ENCODE results near the gene NGEF. TPM values are rescaled to one million over a fixed set of nuclear protein-coding genes. Genes with fewer than 3 reads are reported as not detected.

Gene NGEF
- total RNA-seq, 1 experiment from 2014 or later, result 1.9 TPM

- DNase-seq, result no peak
- H3K4me2 ChIP-seq (ENCODE audit: insufficient read depth, insufficient read length, low read length), result no peak overlapping the region
- no peak overlapping the region for H3K27ac Mint-ChIP-seq
- H3K14ac ChIP-seq (ENCODE audit: insufficient read depth, low read length), result no peak overlapping the region
- H2BK15ac ChIP-seq (ENCODE audit: low read depth, low read length), result no peak overlapping the region
- no peak overlapping the region for H2BK120ac ChIP-seq (ENCODE audit: low read depth, low read length, poor library complexity, severe bottlenecking)
- H3K4me3 Mint-ChIP-seq, result no peak overlapping the region
- H3K4ac ChIP-seq (ENCODE audit: low read depth, low read length), result no peak overlapping the region
- no peak overlapping the region for H4K5ac ChIP-seq (ENCODE audit: insufficient read length, low read depth, low read length)
- 0 out of 4 replicates have a peak, but pooled peaks cover 0 to under 1% of the 10 kb centered on the region in 2 experiments for H3K4me1 Mint-ChIP-seq
- no peaks in the 10 kb centered on the region for H3K79me1 ChIP-seq (ENCODE audit: insufficient read depth, low read depth, low read length, poor library complexity, severe bottlenecking)
- H3K56ac ChIP-seq (ENCODE audit: insufficient read length, low read depth, low read length), result no peak overlapping the region
- H2BK20ac ChIP-seq (ENCODE audit: low read depth, low read length, poor library complexity, severe bottlenecking), result no peak overlapping the region
- no peak overlapping the region for H4K8ac ChIP-seq (replicated peaks; ENCODE audit: insufficient read length, low read depth, low read length)
- H3K27ac ChIP-seq (ENCODE audit: insufficient read length, low read depth, low read length), result no peak overlapping the region
- H3K23me2 ChIP-seq (ENCODE audit: insufficient read length, low read depth, low read length, poor library complexity, severe bottlenecking), result no peaks in the 10 kb centered on the region
- TF ChIP-seq, protein P1, sequence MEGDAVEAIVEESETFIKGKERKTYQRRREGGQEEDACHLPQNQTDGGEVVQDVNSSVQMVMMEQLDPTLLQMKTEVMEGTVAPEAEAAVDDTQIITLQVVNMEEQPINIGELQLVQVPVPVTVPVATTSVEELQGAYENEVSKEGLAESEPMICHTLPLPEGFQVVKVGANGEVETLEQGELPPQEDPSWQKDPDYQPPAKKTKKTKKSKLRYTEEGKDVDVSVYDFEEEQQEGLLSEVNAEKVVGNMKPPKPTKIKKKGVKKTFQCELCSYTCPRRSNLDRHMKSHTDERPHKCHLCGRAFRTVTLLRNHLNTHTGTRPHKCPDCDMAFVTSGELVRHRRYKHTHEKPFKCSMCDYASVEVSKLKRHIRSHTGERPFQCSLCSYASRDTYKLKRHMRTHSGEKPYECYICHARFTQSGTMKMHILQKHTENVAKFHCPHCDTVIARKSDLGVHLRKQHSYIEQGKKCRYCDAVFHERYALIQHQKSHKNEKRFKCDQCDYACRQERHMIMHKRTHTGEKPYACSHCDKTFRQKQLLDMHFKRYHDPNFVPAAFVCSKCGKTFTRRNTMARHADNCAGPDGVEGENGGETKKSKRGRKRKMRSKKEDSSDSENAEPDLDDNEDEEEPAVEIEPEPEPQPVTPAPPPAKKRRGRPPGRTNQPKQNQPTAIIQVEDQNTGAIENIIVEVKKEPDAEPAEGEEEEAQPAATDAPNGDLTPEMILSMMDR (conservative IDR thresholded peaks at IDR 0.05), result no peak
- no peak overlapping the region for H3K23ac ChIP-seq (ENCODE audit: insufficient read length, low read depth, low read length)
- no peak overlapping the region for H3T11ph ChIP-seq (ENCODE audit: low read length)
- H4K91ac ChIP-seq (ENCODE audit: insufficient read length, low read depth, low read length), result no peak overlapping the region
- no peak overlapping the region for H2BK5ac ChIP-seq (ENCODE audit: insufficient read length, low read length)
- H3K79me2 ChIP-seq (ENCODE audit: insufficient read depth, low read length), result no peaks in the 10 kb centered on the region
- H4K20me1 ChIP-seq (ENCODE audit: control insufficient read depth, insufficient read depth, insufficient read length), result no peaks in the 10 kb centered on the region
- H3K27me3 Mint-ChIP-seq (ENCODE audit: low read depth), result 0 out of 2 replicates have a peak, but pooled peaks cover under 1% of the 10 kb centered on the region
- WGBS (ENCODE audit: extremely low coverage, insufficient read length, low lambda C conversion rate), result no CpG with 5 or more reads among the region's 2 CpGs
- H3K18ac ChIP-seq (ENCODE audit: insufficient read length, low read depth, low read length), result no peak overlapping the region
- H2AK5ac ChIP-seq (ENCODE audit: insufficient read length, low read length), result no peak overlapping the region
- no peak overlapping the region for H2AFZ ChIP-seq (ENCODE audit: low read length)
- H3K9me3 ChIP-seq (ENCODE audit: control insufficient read depth, low read depth, low read length), result no peaks in the 10 kb centered on the region
- no peaks in the 10 kb centered on the region for H3K9me3 Mint-ChIP-seq
- no peaks in the 10 kb centered on the region for H3K27me3 ChIP-seq (ENCODE audit: insufficient read depth, low read length)
- H2BK12ac ChIP-seq (ENCODE audit: insufficient read length, low read depth, low read length), result no peak overlapping the region
- no peaks in the 10 kb centered on the region for H3K4me1 ChIP-seq (ENCODE audit: insufficient read depth, low read length)
- no peak overlapping the region for H3K9ac ChIP-seq (ENCODE audit: extremely low read depth, insufficient read length, low read length)
- H3K36me3 Mint-ChIP-seq (ENCODE audit: insufficient read depth in 1 of 3, low read depth in 3 of 3), result peaks cover 6 to 7% (median 7%) of the 10 kb centered on the region in 3 experiments; a peak in 6 of 7 replicates
These were observed 149.1 kb downstream of the NGEF start for GRCh38 chr2:232863996-232864395.

All from H9 (cell line).